CD4-positive, alpha-beta memory T cell (primary cell): ENCODE results near the gene DOK5. TPM values are rescaled to one million over a fixed set of nuclear protein-coding genes. Genes with fewer than 3 reads are reported as not detected.

Experiments
- CTCF ChIA-PET: fragments of 350-600 bp; sonication (Branson Sonifier 250); formaldehyde crosslinking; loops from one replicate; lab custom pipeline; 2021; ENCODE audit warnings: inconsistent platforms; ENCODE audit not compliant: partially characterized antibody; lab: Charles Lee
- POLR2A ChIA-PET: fragments of 350-600 bp; sonication (Branson Sonifier 250); formaldehyde crosslinking; loops from one replicate; lab custom pipeline; 2021; ENCODE audit not compliant: partially characterized antibody; lab: Charles Lee
- DNase-seq, 5 donors: peaks; one replicate each; pipeline versions ENCODE4 v3.0.0 to v3.0.0-alpha.2; 2020 to 2022; ENCODE audit warnings: mixed read lengths in 1 of 5
- H3K27ac ChIP-seq: one replicate; pipeline ENCODE4 v1.7.0; 2013; ENCODE audit warnings: low read depth, low read length
- H3K27me3 ChIP-seq: 2 replicates; pipeline ENCODE4 v1.7.0; 2013; ENCODE audit warnings: mild to moderate bottlenecking, low read length, moderate library complexity; ENCODE audit not compliant: insufficient read depth
- H3K36me3 ChIP-seq: 2 replicates; pipeline ENCODE4 v1.7.0; 2013; ENCODE audit warnings: mild to moderate bottlenecking, low read length, moderate library complexity; ENCODE audit not compliant: insufficient read depth
- H3K4me1 ChIP-seq: 2 replicates; pipeline ENCODE4 v1.7.0; 2013; ENCODE audit warnings: mild to moderate bottlenecking, low read length, moderate library complexity; ENCODE audit not compliant: insufficient read depth
- H3K4me3 ChIP-seq, 2 donors: one replicate each; pipeline ENCODE4 v1.7.0; 2013; ENCODE audit warnings: low read length in 2 of 2, mild to moderate bottlenecking in 1 of 2
- H3K9me3 ChIP-seq, 2 donors: one replicate each; pipeline ENCODE4 v1.7.0; 2013; ENCODE audit warnings: low read length in 2 of 2, control low read depth in 1 of 2; ENCODE audit not compliant: control insufficient read depth in 1 of 2
- H3K27ac Mint-ChIP-seq, 7 donors: one replicate each; pipeline ENCODE4 v1.8.0; 2020 to 2021; ENCODE audit warnings: mixed read lengths in 7 of 7, mild to moderate bottlenecking in 6 of 7, inconsistent platforms in 3 of 7, moderate library complexity in 3 of 7
- H3K27me3 Mint-ChIP-seq, 2 donors: one replicate each; pipeline ENCODE4 v1.8.0; 2020 to 2021; ENCODE audit warnings: mixed read lengths in 2 of 2
- H3K36me3 Mint-ChIP-seq, 2 donors: one replicate each; pipeline ENCODE4 v1.8.0; 2020 to 2021; ENCODE audit warnings: mixed read lengths in 2 of 2, inconsistent platforms in 1 of 2, mild to moderate bottlenecking in 1 of 2
- H3K4me1 Mint-ChIP-seq, 4 donors: one replicate each; pipeline ENCODE4 v1.8.0; 2020 to 2021; ENCODE audit warnings: mixed read lengths in 4 of 4, mild to moderate bottlenecking in 1 of 4
- H3K4me3 Mint-ChIP-seq, 8 donors: one replicate each; pipeline ENCODE4 v1.8.0; 2020 to 2021; ENCODE audit warnings: mixed read lengths in 8 of 8, mild to moderate bottlenecking in 7 of 8, moderate library complexity in 6 of 8, inconsistent platforms in 3 of 8
- H3K9me3 Mint-ChIP-seq, 8 donors: one replicate each; pipeline ENCODE4 v1.8.0; 2020 to 2021; ENCODE audit warnings: mixed read lengths in 8 of 8, mild to moderate bottlenecking in 5 of 8, inconsistent platforms in 3 of 8, moderate library complexity in 1 of 8
- intact Hi-C: fragments of 100-400 bp; cut with micrococcal nuclease; formaldehyde crosslinking; loops from one replicate; pipeline ENCODE4 v1.15.1; 2023
- polyA plus RNA-seq, 2 donors: library from polyadenylated mRNA; unstranded; fragments of 300-500 nt; fragmentation: Illumina TruSeq; gene quantifications; one replicate each; pipeline ENCODE4 v1.2.3, GENCODE V29; 2021
- total RNA-seq, 2 experiments: library from RNA; stranded (reverse); gene quantifications; one replicate each; pipeline ENCODE4 v1.2.3, GENCODE V29; 2021

Gene DOK5
- total and polyA plus RNA-seq, 4 experiments from 2014 or later: not detected

DNA sequence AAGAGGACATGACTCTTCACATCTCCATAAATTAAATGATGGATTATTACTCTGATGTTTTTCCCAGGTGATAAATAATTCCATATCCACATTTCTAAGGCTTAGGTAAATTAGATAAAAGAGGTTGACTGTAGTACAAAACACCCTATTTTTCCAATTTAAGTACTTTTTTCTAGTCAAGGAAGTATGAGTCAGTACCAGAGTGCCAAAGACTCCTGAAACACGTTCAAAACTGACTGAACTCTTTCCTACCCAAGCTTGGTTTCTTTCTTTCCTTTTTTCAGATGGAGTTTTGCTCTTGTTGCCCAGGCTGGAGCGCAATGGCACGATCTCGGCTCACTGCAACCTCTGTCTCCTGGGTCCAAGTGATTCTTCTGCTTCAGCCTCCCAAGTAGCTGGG lies 85.0 kb downstream of the DOK5 start:
- Mint-ChIP-seq H3K9me3 (peaks cover 0 to 7% (median 0%) of the 10 kb centered on the region in 8 donors), H3K27me3 (peaks cover 0 to 1% of the 10 kb centered on the region in 2 donors), H3K4me1 (no peaks in the 10 kb centered on the region), H3K36me3 (no peaks in the 10 kb centered on the region), H3K4me3 (no peak overlapping the region), H3K27ac (no peak overlapping the region)
- Histone ChIP-seq H3K27ac (no peak overlapping the region), H3K9me3 (no peaks in the 10 kb centered on the region), H3K4me1 (no peaks in the 10 kb centered on the region), H3K4me3 (no peak overlapping the region), H3K36me3 (no peaks in the 10 kb centered on the region), H3K27me3 (no peaks in the 10 kb centered on the region)
- POLR2A ChIA-PET: no interaction called here
- intact Hi-C loops: no loop called here
- CTCF ChIA-PET: no interaction called here
- no peak for DNase-seq

DNA sequence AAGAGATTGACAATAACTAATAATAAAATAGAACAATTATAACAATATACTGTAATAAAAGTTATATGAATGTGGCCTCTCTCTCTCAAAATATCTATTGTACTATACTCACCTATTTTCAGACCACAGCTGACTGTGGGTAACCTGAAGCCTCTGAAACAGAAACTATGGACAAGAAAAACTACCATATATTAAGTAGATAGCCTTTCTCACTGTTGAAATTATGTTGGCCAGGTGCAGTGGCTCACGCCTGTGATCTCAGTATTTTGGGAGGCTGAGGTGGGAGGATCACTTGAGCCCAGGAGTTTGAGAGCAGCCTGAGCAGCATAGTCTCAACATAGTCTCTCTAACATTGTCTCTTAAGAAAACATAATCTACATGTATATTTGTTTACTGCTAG lies 89.9 kb downstream of the DOK5 start:
- H3K4me3 Mint-ChIP-seq: no peak overlapping the region
- no peaks in the 10 kb centered on the region for H3K27me3 ChIP-seq
- intact Hi-C loops: no loop called here
- no peak overlapping the region for H3K27ac ChIP-seq
- no peak overlapping the region for H3K27ac Mint-ChIP-seq
- ChIA-PET CTCF (no interaction called here), POLR2A (no interaction called here)
- no peaks in the 10 kb centered on the region for H3K9me3 ChIP-seq
- H3K4me1 ChIP-seq: no peaks in the 10 kb centered on the region
- H3K36me3 ChIP-seq: no peaks in the 10 kb centered on the region
- DNase-seq: no peak
- no peak overlapping the region for H3K4me3 ChIP-seq
- peaks cover 0 to 2% (median 0%) of the 10 kb centered on the region in 8 donors for H3K9me3 Mint-ChIP-seq
- no peaks in the 10 kb centered on the region for H3K27me3 Mint-ChIP-seq
- no peaks in the 10 kb centered on the region for H3K36me3 Mint-ChIP-seq
- no peaks in the 10 kb centered on the region for H3K4me1 Mint-ChIP-seq

DNA sequence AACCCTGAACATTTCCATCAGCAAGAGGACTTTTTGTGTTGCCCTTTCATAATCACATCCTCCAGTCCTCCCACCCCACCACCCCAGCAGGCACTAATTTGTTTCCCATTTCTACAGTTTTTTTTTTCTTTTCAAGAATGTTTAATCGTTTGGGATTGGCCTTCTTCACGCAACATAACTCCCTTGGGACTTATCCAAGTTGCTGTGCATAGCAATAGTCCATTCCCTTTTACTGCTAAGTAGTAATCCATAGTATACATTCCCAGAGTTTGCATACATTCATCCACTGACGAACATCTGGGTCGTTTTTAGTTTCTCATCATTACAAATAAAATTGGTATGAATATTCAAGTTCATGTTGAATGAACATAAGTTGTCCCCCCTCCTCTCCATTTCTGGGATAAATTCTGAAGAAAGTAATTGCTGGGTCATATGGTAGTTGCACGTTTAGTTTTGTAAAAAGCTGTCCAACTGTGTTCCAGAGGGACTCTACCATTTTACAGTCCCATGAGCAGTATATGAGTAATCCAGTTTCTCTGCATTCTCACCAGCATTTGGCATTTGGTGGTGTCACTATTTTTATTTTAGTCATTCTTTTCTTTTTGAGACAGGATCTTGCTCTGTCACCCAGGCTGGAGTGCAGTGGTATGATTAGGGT lies 90.8 kb downstream of the DOK5 start:
- Mint-ChIP-seq H3K4me3 (no peak overlapping the region), H3K27me3 (peaks cover 0 to under 1% of the 10 kb centered on the region in 2 donors), H3K4me1 (no peaks in the 10 kb centered on the region), H3K27ac (no peak overlapping the region), H3K36me3 (no peaks in the 10 kb centered on the region), H3K9me3 (peaks cover 0 to 2% (median 0%) of the 10 kb centered on the region in 8 donors)
- CTCF ChIA-PET: no interaction called here
- Histone ChIP-seq H3K4me3 (no peak overlapping the region), H3K36me3 (no peaks in the 10 kb centered on the region), H3K4me1 (no peaks in the 10 kb centered on the region), H3K27me3 (no peaks in the 10 kb centered on the region), H3K27ac (no peak overlapping the region), H3K9me3 (no peaks in the 10 kb centered on the region)
- no peak for DNase-seq
- POLR2A ChIA-PET: no interaction called here
- intact Hi-C loops: no loop called here

DNA sequence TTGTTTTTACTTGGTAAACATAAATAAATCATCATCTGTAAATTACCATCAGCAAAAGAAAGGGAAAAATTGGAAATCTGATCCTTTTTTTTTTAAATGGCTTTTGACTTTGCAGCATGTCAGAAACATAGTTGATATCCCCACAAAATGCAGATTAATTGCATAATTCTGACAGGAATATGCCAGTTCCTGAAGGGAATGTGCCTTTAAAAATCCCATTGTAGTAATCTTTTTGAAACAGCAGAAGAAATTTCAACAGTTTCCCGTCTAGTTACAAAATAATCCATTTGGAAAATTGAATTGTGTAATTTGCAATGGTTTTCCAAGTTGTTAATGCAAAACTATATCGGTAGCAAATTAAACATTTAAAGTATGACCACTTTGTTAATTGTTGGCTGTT lies 95.2 kb downstream of the DOK5 start:
- ChIA-PET POLR2A (no interaction called here), CTCF (no interaction called here)
- Mint-ChIP-seq H3K9me3 (peaks cover 0 to 2% (median 0%) of the 10 kb centered on the region in 8 donors), H3K36me3 (no peaks in the 10 kb centered on the region), H3K4me1 (no peaks in the 10 kb centered on the region), H3K27ac (no peak overlapping the region), H3K27me3 (peaks cover 0 to 1% of the 10 kb centered on the region in 2 donors), H3K4me3 (no peak overlapping the region)
- Histone ChIP-seq H3K36me3 (no peaks in the 10 kb centered on the region), H3K9me3 (no peaks in the 10 kb centered on the region), H3K27ac (no peak overlapping the region), H3K4me3 (no peak overlapping the region), H3K4me1 (no peaks in the 10 kb centered on the region), H3K27me3 (no peaks in the 10 kb centered on the region)
- no peak for DNase-seq
- intact Hi-C loops: no loop called here

DNA sequence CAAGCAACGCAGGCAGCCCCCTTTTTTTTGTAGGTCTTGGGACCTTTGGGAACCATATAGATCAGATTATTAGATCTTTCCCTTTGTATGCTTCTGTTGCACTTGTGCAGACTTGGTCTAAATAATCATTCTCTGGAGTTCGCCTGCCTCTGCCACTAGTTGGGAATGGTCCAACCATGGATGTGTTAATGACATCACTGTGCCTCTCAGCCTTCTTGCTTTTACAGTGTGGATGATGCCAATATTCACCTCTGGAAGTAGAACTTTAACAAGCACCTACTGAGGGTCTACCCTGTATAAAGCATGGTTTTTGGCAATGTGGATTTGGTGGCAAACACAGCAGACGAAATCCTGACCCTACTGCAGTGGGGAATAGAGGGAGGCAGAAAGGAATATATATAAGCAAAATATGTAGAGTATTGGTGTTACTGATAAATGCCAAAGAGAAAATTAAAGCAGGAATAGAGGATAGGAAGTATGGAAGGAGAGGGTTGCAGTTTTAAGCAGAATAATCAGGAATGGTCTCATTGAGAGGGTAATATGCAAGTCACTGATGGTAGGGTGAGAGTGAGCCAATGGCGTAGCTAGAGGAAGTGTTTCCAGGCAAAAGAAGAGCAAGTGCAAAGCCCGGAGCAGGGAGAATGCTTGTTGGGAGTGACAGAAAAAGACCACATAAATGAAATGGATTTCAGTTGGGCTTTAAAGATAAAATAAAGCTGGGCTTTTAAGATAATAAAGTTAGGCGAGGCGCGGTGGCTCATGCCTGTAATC lies 97.5 kb downstream of the DOK5 start:
- no peak overlapping the region for H3K27ac Mint-ChIP-seq

DNA sequence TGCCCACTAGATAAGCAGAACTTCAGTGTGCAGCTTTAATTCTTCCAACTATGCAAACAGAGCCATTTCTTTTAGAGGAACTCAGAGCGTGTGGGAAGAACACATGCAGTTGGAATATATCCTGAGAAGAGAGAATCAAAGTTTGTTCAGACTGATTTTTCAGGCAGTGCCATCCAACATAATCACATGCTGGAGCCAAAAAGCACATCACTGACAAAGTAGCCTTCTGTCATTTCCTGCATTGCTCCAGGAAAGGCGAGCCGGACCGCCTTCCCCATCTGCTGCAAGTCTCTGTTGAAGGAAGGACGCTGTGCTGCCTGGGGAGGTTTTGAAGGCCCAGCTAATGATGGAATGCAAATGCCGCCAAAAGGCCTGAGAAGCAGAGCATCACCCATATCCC lies 98.4 kb downstream of the DOK5 start:
- H3K4me3 Mint-ChIP-seq: no peak overlapping the region
- ChIA-PET POLR2A (no interaction called here), CTCF (interaction anchor here (0.7 to 0.9 kb wide), 2 partner anchors 10 to 22 kb away, joined by 3 read pairs; no protein-coding TSS in a partner anchor)
- Histone ChIP-seq H3K4me3 (no peak overlapping the region), H3K36me3 (no peaks in the 10 kb centered on the region), H3K9me3 (no peaks in the 10 kb centered on the region), H3K4me1 (no peaks in the 10 kb centered on the region), H3K27me3 (no peaks in the 10 kb centered on the region), H3K27ac (no peak overlapping the region)
- H3K4me1 Mint-ChIP-seq: no peaks in the 10 kb centered on the region
- no peak overlapping the region for H3K27ac Mint-ChIP-seq
- H3K36me3 Mint-ChIP-seq: no peaks in the 10 kb centered on the region
- intact Hi-C loops: no loop called here
- peaks cover 0 to 2% (median 0%) of the 10 kb centered on the region in 8 donors for H3K9me3 Mint-ChIP-seq
- no peak for DNase-seq
- peaks cover 0 to 1% of the 10 kb centered on the region in 2 donors for H3K27me3 Mint-ChIP-seq

More for the DNA sequence above, 97.5 kb downstream of the DOK5 start:
- no peak overlapping the region for H3K4me3 ChIP-seq
- H3K27me3 Mint-ChIP-seq: peaks cover 0 to 1% of the 10 kb centered on the region in 2 donors
- CTCF ChIA-PET: interaction anchor here (0.9 kb wide), 1 partner anchor 11 kb away, joined by 3 read pairs; no protein-coding TSS in a partner anchor
- H3K36me3 Mint-ChIP-seq: no peaks in the 10 kb centered on the region
- DNase-seq: no peak
- H3K4me1 Mint-ChIP-seq: no peaks in the 10 kb centered on the region
- POLR2A ChIA-PET: no interaction called here
- H3K4me1 ChIP-seq: no peaks in the 10 kb centered on the region
- no peaks in the 10 kb centered on the region for H3K36me3 ChIP-seq
- intact Hi-C loops: no loop called here
- no peaks in the 10 kb centered on the region for H3K27me3 ChIP-seq
- peaks cover 0 to 2% (median 0%) of the 10 kb centered on the region in 8 donors for H3K9me3 Mint-ChIP-seq
- no peak overlapping the region for H3K4me3 Mint-ChIP-seq
- no peak overlapping the region for H3K27ac ChIP-seq
- H3K9me3 ChIP-seq: no peaks in the 10 kb centered on the region

DNA sequence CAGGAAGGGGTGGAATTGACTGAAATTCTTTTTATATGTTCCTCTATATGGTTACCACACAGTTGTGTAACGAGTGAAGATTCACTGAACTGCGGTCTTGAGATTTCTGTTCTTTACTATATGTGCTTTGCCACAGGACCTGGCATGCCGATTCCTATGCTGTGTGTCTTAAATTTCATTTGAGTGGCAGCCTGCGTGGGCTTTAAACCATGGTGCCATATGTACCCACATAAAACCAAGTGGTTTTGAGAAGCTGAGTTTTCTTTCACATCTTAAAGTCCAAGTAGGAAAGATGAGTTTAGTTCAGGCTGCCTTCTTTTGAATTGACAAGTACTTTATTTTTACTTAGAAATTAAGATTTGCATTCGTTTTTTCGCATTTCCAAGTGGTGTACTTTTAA lies 101.1 kb downstream of the DOK5 start:
- H3K27ac Mint-ChIP-seq: no peak overlapping the region
- no peaks in the 10 kb centered on the region for H3K27me3 Mint-ChIP-seq
- Histone ChIP-seq H3K4me1 (no peaks in the 10 kb centered on the region), H3K4me3 (no peak overlapping the region), H3K27ac (no peak overlapping the region), H3K9me3 (no peaks in the 10 kb centered on the region), H3K27me3 (no peaks in the 10 kb centered on the region), H3K36me3 (no peaks in the 10 kb centered on the region)
- H3K4me3 Mint-ChIP-seq: no peak overlapping the region
- intact Hi-C loops: no loop called here
- peaks cover 0 to 2% (median 0%) of the 10 kb centered on the region in 8 donors for H3K9me3 Mint-ChIP-seq
- ChIA-PET CTCF (interaction anchor here (0.5 kb wide), 1 partner anchor 246 kb away, joined by 3 read pairs; no protein-coding TSS in a partner anchor), POLR2A (no interaction called here)
- no peaks in the 10 kb centered on the region for H3K4me1 Mint-ChIP-seq
- H3K36me3 Mint-ChIP-seq: no peaks in the 10 kb centered on the region
- DNase-seq: no peak
